Epithelial cell of proximal tubule (primary cell): ENCODE data around the gene GH1. TPM values are rescaled to one million over a fixed set of nuclear protein-coding genes. Genes with fewer than 3 reads are reported as not detected.
"Not testable (repeated sequence)": the region's sequence is repeated elsewhere in the genome, so short reads cannot be mapped to it uniquely, and the experiment has no call there.

Experiments used
- DNase-seq: peaks from one replicate; pipeline ENCODE4 v3.0.0-alpha.2; 2011; ENCODE audit warnings: low read depth
- H3K4me3 ChIP-seq: 2 replicates; pipeline ENCODE4 v1.5.1; 2011; ENCODE audit warnings: low read depth, mild to moderate bottlenecking, low read length
- CTCF ChIP-seq: conservative IDR thresholded peaks from 2 replicates; pipeline ENCODE4 v1.5.1; 2012; ENCODE audit warnings: low read depth, mild to moderate bottlenecking, low read length
- total RNA-seq: library from RNA; depleted of rRNA; stranded (reverse); fragments of >200 nt; gene quantifications from 2 replicates; pipeline ENCODE4 v1.2.3, GENCODE V29; 2015

Gene GH1
- total RNA-seq, 1 donor from 2014 or later, result not detected

GRCh38 chr17:63881935-63882601 lies 36.6 kb downstream of the GH1 start, which contains the start of gene GH2:
Gene GH2 (minus strand): TSS chr17:63881944. CDS start chr17:63881801, 143 bp downstream.
- peak; percentile 66 for TF ChIP-seq CTCF
- no peak within 1 kb of the TSS for H3K4me3 ChIP-seq
- no peak for DNase-seq

- DNase-seq, H3K4me3 ChIP-seq: not testable (repeated sequence)
Measured at GRCh38 chr17:63881337-63881736, 37.3 kb downstream of the GH1 start.

- DNase-seq, result no peak
- TF ChIP-seq CTCF, result no peak
Measured at GRCh38 chr17:63880706-63881105, 37.9 kb downstream of the GH1 start.

GRCh38 chr17:63878413-63878812 lies 40.2 kb downstream of the GH1 start:
- not testable (repeated sequence) for DNase-seq, H3K4me3 ChIP-seq

More at GRCh38 chr17:63880706-63881105, 37.9 kb downstream of the GH1 start:
- no peak overlapping the region for H3K4me3 ChIP-seq

- not testable (repeated sequence) for DNase-seq, H3K4me3 ChIP-seq
Measured at GRCh38 chr17:63874693-63875092, 43.9 kb downstream of the GH1 start.

- not testable (repeated sequence) for DNase-seq, H3K4me3 ChIP-seq
Measured at GRCh38 chr17:63874061-63874626, 44.5 kb downstream of the GH1 start.

- not testable (repeated sequence) for DNase-seq, H3K4me3 ChIP-seq
Measured at GRCh38 chr17:63873577-63873976, 45.1 kb downstream of the GH1 start, which contains the start of gene CSH2. Gene CSH2 (minus strand): TSS chr17:63873677. CDS start chr17:63873614, 63 bp downstream.

GRCh38 chr17:63871646-63872365 lies 46.8 kb downstream of the GH1 start:
- not testable (repeated sequence) for H3K4me3 ChIP-seq, DNase-seq

- not testable (repeated sequence) for DNase-seq, H3K4me3 ChIP-seq
Measured at GRCh38 chr17:63870292-63870665, 48.4 kb downstream of the GH1 start.

GRCh38 chr17:63869491-63870291 lies 48.9 kb downstream of the GH1 start:
- H3K4me3 ChIP-seq, DNase-seq: not testable (repeated sequence)

Other genes starting within 250 kb of the GH1 start
- gene LIMD2, start 218.7 kb downstream of the GH1 start, total RNA-seq, result 111 and 161 TPM in 2 replicates
- 23.0 and 33.9 TPM in 2 replicates for gene STRADA, start 177.0 kb downstream of the GH1 start, total RNA-seq
- 27.6 and 34.8 TPM in 2 replicates for gene CCDC47, start 145.2 kb downstream of the GH1 start, total RNA-seq
- gene DDX42, start 144.7 kb downstream of the GH1 start, total RNA-seq, result 35.0 and 44.6 TPM in 2 replicates
- gene PSMC5, start 91.4 kb downstream of the GH1 start, total RNA-seq, result 83.9 and 109 TPM in 2 replicates
- 71.7 and 86.2 TPM in 2 replicates for gene FTSJ3, start 91.2 kb downstream of the GH1 start, total RNA-seq
- gene SMARCD2, start 76.2 kb downstream of the GH1 start, total RNA-seq, result 95.9 and 135 TPM in 2 replicates
- not detected in 2 replicates for gene CSH2, start 45.2 kb downstream of the GH1 start, total RNA-seq
- gene GH2, start 36.9 kb downstream of the GH1 start, total RNA-seq, result not detected in 2 replicates
- gene CSH1, start 22.3 kb downstream of the GH1 start, total RNA-seq, result not detected in 2 replicates
- gene CSHL1, start 7.6 kb downstream of the GH1 start, total RNA-seq, result not detected in 2 replicates
- not detected in 2 replicates for gene CD79B, start 13.5 kb upstream of the GH1 start, total RNA-seq
- gene SCN4A, start 54.1 kb upstream of the GH1 start, total RNA-seq, result under 0.01 TPM in 1 of 2 replicates, not detected in the other
- gene PRR29, start 79.5 kb upstream of the GH1 start, total RNA-seq, result 0.14 and 0.17 TPM in 2 replicates
- 18.4 and 19.9 TPM in 2 replicates for gene ICAM2, start 101.8 kb upstream of the GH1 start, total RNA-seq
- gene ERN1, start 211.3 kb upstream of the GH1 start, total RNA-seq, result 2.1 and 6.3 TPM in 2 replicates